Measurements from ENCODE around the gene KMT2A. TPM values are rescaled to one million over a fixed set of nuclear protein-coding genes. Genes with fewer than 3 reads are reported as not detected.

KMT2A gene
- polyA plus RNA-seq, 2 of the 4 experiments (the other 2 are of a cell fraction), result 6.8 to 20.3 TPM

- 82% methylated on average over 22 of the region's 27 CpGs for WGBS (ENCODE audit: missing lambda C conversion rate)
- peak; percentile 18 to 31; a peak in 3 of 6 replicates for ATAC-seq
- Histone ChIP-seq H3K9me3 (no peaks in the 10 kb centered on the region), H3K27ac (no peak overlapping the region), H3K4me1 (no peaks in the 10 kb centered on the region), H3K4me3 (no peak overlapping the region), H3K4me2 (no peak overlapping the region)
- TF ChIP-seq ZFP36 (IDR thresholded peaks at IDR 0.05; ENCODE audit: borderline replicate concordance, partially characterized antibody) (no peak), CEBPB (IDR thresholded peaks at IDR 0.05) (no peak), ZC3H11A (IDR thresholded peaks at IDR 0.05) (no peak), REST (IDR thresholded peaks at IDR 0.05) (no peak), PHF8 (IDR thresholded peaks at IDR 0.05; ENCODE audit: borderline replicate concordance, low read depth) (no peak), HDAC2 (IDR thresholded peaks at IDR 0.05) (no peak), TP53 (CRISPR knock-in tag; IDR thresholded peaks at IDR 0.05) (no peak), NFE2L2 (conservative IDR thresholded peaks at IDR 0.05; ENCODE audit: low read length) (no peak), EHMT2 (IDR thresholded peaks at IDR 0.05; ENCODE audit: low read depth) (no peak), CHD4 (IDR thresholded peaks at IDR 0.05; ENCODE audit: borderline replicate concordance) (no peak), POLR2A (IDR thresholded peaks at IDR 0.05; ENCODE audit: low read length) (no peak), TFCP2L1 (CRISPR knock-in tag; IDR thresholded peaks at IDR 0.05) (no peak), FOXS1 (CRISPR knock-in tag; IDR thresholded peaks at IDR 0.05) (no peak), EP300 (IDR thresholded peaks at IDR 0.05) (no peak), MYC (IDR thresholded peaks at IDR 0.05; ENCODE audit: borderline replicate concordance, low read length) (no peak), HOXB5 (CRISPR knock-in tag; IDR thresholded peaks at IDR 0.05) (no peak), POLR2AphosphoS2 (conservative IDR thresholded peaks at IDR 0.05; ENCODE audit: low read length) (no peak), HMGXB4 (CRISPR knock-in tag; IDR thresholded peaks at IDR 0.05; ENCODE audit: borderline replicate concordance) (no peak), NPAS2 (CRISPR knock-in tag; IDR thresholded peaks at IDR 0.05; ENCODE audit: borderline replicate concordance) (no peak), HOXB13 (CRISPR knock-in tag; IDR thresholded peaks at IDR 0.05; ENCODE audit: low read depth) (no peak)
- no peak for FAIRE-seq
- POLR2A ChIA-PET, result no interaction called here
- CTCF ChIA-PET, result interaction anchor here (0.8 to 1.4 kb wide), 2 partner anchors 8 to 11 kb away, joined by 3 to 4 read pairs; no protein-coding TSS in a partner anchor
- no peak for DNase-seq (ENCODE audit: low read depth in 1 of 2, low spot score in 1 of 2)
Measured at GRCh38 chr11:118533769-118534729, 97.8 kb downstream of the KMT2A start.

- no peak overlapping the region for H3K4me2 ChIP-seq
- TF ChIP-seq MYC (IDR thresholded peaks at IDR 0.05; ENCODE audit: borderline replicate concordance, low read length) (no peak), EHF (CRISPR knock-in tag; IDR thresholded peaks at IDR 0.05) (no peak), PHF8 (IDR thresholded peaks at IDR 0.05; ENCODE audit: borderline replicate concordance, low read depth) (no peak), MAX (IDR thresholded peaks at IDR 0.05) (no peak), JUN (IDR thresholded peaks at IDR 0.05) (no peak), FOSB (CRISPR knock-in tag; IDR thresholded peaks at IDR 0.05) (no peak), CEBPB (IDR thresholded peaks at IDR 0.05) (no peak), ZFP36 (IDR thresholded peaks at IDR 0.05; ENCODE audit: borderline replicate concordance, partially characterized antibody) (no peak), HDAC2 (IDR thresholded peaks at IDR 0.05) (no peak), GATA3 (IDR thresholded peaks at IDR 0.05; ENCODE audit: borderline replicate concordance) (no peak), NFE2L2 (conservative IDR thresholded peaks at IDR 0.05; ENCODE audit: low read length) (no peak), MAFK (IDR thresholded peaks at IDR 0.05; ENCODE audit: partially characterized antibody) (no peak), POLR2AphosphoS2 (conservative IDR thresholded peaks at IDR 0.05; ENCODE audit: low read length) (no peak), FOXS1 (CRISPR knock-in tag; IDR thresholded peaks at IDR 0.05) (no peak), USF2 (IDR thresholded peaks at IDR 0.05) (no peak), ZNF302 (CRISPR knock-in tag; IDR thresholded peaks at IDR 0.05) (no peak), ZC3H11A (IDR thresholded peaks at IDR 0.05) (no peak), BHLHE40 (IDR thresholded peaks at IDR 0.05; ENCODE audit: low read depth, low read length) (no peak)
- ATAC-seq (no peak), DNase-seq (ENCODE audit: low read depth in 1 of 2, low spot score in 1 of 2) (no peak), FAIRE-seq (no peak)
- 71% methylated on average over 9 of the region's 9 CpGs for WGBS (ENCODE audit: missing lambda C conversion rate)
- no peak overlapping the region for H3K27ac ChIP-seq
- H3K4me1 ChIP-seq, result no peaks in the 10 kb centered on the region
- CTCF ChIA-PET, result interaction anchor here (1.4 kb wide), 1 partner anchor 9 kb away, joined by 3 read pairs; no protein-coding TSS in a partner anchor
- H3K9me3 ChIP-seq, result no peaks in the 10 kb centered on the region
- POLR2A ChIA-PET, result no interaction called here
- H3K4me3 ChIP-seq, result no peak overlapping the region
Measured at GRCh38 chr11:118535261-118535660, 99.0 kb downstream of the KMT2A start.
